LNCaP clone FGC (cell line): ENCODE data around the gene ZCCHC7.

Experiments
- DNase-seq: peaks from one replicate; pipeline ENCODE4 v3.0.0-alpha.2; 2011; ENCODE audit warnings: low read depth
- H3K4me3 ChIP-seq: 2 replicates; pipeline ENCODE4 v1.5.1; 2011; ENCODE audit warnings: mild to moderate bottlenecking, low read depth, low read length, control low read depth
- TF ChIP-seq, protein P1 (sequence below): IDR thresholded peaks from 2 replicates; pipeline ENCODE4 v1.5.1; 2012; ENCODE audit warnings: mild to moderate bottlenecking; ENCODE audit not compliant: control insufficient read depth, insufficient read depth; ENCODE audit errors: extremely low read depth

Gene ZCCHC7

DNA sequence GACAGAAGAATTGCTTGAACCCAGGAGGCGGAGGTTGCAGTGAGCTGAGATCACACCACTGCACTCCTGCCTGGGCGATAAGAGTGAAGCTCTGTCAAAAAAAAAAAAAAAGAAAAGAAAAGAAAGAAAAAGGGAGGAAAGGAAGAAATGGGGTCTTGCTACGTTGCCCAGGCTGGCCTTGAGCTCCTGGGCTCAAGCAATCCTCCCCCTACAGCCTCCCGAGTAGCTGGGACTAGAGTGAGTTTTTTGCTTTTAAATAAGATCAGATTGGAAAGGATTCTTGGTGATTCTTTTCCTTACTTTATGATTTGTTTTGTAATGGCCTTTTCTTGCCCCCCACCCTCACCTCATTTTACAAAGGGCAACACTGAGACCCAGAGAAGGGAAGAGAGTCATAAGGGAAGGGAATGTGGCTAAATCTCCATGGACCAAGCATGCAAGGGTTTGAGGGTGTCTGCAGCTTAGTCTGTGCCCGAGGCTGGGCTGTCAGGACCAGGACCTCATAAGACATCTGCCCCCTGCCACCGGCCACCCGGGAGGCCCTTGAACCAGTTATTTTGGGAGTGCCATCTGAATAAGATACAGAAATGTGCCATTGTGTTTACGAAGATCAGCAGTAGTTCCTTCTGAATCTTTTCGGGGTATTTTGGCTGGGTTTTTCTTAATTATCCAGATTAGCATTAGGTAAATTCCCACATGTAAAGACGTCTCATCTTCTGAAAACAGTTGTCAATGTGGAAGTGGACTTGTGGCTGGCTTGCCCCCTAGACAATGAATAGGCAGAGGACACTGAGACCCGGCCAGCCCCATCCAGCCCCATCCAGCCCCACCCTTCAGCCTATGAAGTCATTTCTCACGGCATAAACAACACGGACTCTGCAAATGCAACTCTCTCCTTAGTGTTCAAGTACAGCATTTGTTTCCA is 257.6 kb downstream of the ZCCHC7 start:
- DNase-seq: no peak
- H3K4me3 ChIP-seq: no peak overlapping the region
- TF ChIP-seq, protein P1, sequence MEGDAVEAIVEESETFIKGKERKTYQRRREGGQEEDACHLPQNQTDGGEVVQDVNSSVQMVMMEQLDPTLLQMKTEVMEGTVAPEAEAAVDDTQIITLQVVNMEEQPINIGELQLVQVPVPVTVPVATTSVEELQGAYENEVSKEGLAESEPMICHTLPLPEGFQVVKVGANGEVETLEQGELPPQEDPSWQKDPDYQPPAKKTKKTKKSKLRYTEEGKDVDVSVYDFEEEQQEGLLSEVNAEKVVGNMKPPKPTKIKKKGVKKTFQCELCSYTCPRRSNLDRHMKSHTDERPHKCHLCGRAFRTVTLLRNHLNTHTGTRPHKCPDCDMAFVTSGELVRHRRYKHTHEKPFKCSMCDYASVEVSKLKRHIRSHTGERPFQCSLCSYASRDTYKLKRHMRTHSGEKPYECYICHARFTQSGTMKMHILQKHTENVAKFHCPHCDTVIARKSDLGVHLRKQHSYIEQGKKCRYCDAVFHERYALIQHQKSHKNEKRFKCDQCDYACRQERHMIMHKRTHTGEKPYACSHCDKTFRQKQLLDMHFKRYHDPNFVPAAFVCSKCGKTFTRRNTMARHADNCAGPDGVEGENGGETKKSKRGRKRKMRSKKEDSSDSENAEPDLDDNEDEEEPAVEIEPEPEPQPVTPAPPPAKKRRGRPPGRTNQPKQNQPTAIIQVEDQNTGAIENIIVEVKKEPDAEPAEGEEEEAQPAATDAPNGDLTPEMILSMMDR: no peak

DNA sequence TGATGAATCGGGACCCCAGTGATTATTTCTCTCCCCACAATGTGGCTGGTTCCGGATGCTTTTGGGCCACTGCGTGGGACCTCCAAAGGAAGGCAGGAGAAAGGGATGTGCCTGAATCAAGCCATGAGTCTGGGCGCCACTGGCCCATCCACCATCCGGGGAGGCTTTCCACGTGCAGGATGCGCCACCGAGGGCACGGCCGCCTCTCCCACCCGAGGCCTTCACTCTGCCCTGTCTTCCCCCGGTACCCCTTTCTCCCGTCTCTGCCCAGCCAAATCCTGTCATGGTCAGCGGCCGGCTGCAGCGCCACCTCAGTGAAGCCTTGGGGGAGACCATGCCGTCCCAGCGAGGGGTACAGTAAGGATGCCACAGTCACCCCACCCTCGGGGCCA is 258.2 kb downstream of the ZCCHC7 start:
- no peak overlapping the region for H3K4me3 ChIP-seq
- TF ChIP-seq, protein P1: no peak
- no peak for DNase-seq

DNA sequence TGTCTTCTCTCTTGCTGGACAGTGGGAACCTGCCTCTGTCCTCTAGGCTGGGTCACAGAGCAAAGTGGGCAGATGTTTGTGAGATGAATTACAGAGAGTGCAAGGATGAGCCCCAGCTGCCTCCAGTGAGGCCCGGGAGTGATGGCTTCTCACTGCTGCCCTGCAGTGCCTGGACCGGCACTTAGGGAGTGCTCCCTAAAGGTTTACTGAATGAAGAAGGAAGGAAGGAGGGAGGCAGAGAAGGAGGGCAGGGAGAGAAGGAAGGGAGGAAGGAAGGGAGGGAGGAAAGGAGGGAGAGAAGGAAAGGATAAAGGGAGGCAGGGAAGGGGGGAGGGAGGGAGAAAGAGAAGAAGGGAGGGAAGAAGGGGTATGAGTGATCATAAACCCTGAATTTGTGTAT is 259.5 kb downstream of the ZCCHC7 start:
- no peak for DNase-seq
- H3K4me3 ChIP-seq: no peak overlapping the region
- TF ChIP-seq, protein P1: no peak

DNA sequence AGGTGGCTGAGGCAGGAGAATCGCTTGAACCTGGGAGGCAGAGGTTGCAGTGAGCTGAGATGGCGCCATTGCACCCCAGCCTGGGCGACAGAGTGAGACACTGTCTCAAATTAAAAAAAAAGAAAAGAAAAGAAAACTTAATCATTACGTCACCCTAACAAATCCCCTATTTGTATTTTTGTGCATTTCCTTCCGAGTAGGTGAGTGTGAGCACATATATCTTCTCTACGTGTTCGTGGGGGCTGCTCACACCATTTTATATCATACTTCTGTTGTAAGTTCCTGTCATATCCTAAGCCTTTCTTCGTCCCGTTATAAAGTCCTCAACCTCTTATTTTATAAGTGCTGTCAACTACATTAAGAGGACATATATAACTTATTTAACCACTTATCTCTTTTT is 260.2 kb downstream of the ZCCHC7 start:
- TF ChIP-seq, protein P1: no peak
- H3K4me3 ChIP-seq: no peak overlapping the region
- DNase-seq: no peak

DNA sequence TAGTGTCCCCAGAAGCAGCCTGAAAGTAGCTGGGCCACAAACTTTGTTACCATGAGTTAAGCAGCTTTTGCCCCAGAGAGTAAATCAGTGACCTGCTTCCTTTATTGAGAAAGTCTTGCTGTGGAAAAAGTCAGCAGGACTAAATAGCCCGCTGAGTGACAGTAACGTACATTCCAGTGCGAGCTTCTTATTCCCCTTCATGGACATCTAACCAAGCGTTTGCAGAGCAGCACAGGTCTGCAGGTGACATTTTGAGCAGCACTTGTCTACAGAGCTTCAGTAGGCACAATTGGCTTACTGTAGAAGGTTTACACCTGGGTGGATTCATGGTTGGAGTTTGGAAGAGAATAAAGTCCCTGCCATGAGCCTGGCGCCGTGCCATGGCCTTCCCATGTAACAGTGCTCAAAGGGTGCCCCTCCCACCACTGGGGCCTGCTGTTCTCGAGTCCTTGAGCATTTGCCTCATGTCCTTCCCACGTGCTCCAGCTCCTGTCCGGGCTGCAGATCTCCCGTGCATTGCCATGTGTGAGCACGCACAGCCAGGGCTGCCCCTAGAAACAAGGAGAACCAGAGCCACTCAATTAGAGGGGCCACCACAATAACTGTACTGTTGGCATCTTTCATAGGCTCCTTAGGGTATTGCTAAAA is 260.8 kb downstream of the ZCCHC7 start:
- TF ChIP-seq, protein P1: no peak
- DNase-seq: no peak
- H3K4me3 ChIP-seq: no peak overlapping the region

DNA sequence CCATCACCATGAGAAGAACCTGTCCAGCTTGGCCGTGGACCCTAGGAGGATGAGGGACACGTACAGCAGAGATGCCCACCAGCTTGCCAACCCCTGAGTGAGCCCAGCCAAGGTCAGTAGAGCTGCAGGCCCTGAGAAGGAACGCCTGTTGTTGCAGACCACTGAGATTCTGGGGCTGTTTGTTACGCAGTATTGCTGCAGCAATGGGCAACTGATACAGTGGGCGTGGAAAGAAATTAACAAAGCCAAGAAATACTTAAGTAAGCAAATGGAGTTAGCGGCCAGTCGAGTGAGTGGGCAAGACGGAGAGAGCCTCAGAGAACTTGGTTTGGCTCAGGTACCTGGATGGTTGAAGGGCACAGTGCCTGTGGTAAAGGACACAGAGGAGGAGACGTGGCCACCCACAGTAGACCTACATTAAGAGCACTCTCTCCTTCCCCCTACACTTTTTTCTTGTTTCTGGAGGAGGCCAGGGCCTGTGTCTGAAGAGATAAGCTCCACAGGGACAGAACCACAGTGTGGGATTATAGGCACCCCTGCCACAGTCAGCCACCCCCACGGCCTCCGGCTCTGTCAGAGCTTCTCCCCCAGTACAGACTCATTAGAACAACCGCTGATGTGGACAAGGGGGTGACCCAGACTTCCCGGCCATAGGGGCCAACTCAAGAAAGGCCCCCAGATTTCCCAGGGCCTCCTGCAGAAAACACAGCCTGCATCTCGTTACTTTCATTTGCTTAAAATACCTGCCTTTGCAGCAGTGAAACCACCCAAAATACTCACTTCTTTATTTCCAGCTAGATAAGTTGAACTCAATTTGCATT is 262.0 kb downstream of the ZCCHC7 start:
- H3K4me3 ChIP-seq: no peak overlapping the region
- TF ChIP-seq, protein P1: no peak
- no peak for DNase-seq
